GM19395 (cell line): ENCODE results near the gene KCTD21.

Experiments
- ATAC-seq: cut with Tn5 transposase; IDR thresholded peaks from one replicate; pipeline ENCODE4 v1.9.1; 2021; ENCODE audit warnings: mild to moderate bottlenecking, moderate library complexity; ENCODE audit not compliant: unreplicated experiment

KCTD21 gene

GRCh38 chr11:78219493-78220217 is 31.2 kb upstream of the KCTD21 start:
- no peak for ATAC-seq

DNA sequence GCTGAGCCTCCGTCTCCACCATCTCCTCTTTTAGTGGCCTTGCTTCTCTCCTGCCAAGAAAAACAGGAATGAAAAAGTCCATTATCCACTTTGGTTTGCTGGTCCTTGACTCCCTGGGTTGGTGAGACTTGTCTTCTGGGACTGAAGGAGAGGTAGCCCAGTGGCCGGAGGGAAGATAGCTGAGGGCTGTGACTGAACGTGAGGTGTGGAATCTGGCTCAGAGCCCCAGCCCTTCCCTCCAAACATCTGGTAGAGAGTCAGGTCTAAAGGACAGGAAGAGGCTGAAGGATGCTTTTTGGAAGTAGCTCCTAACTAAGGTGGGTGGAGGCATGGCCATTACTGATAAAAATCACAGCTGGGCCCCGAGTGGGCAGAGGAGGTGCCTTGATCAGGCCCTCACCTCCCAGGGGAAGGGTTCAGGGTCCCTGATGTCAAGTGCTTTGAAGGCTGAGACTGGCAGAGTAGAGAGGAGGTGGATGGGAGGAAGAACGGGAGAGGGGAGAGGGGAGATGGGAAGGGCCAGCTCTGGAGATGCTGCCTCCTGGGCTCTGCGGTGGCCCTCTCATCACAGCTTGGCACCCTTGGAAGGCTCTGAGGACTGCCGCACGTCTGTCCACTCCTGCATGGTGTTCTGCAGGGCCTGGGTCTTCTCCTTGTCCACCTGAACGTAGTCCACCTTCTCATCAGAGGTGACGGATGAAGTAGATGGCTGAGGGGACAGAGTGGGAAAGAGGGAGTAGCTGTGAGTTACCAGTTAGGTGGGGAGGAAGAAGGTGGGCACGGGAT is 30.5 kb upstream of the KCTD21 start:
- ATAC-seq = no peak

- no peak for ATAC-seq
These were observed 29.5 kb upstream of the KCTD21 start for GRCh38 chr11:78217650-78218541.

GRCh38 chr11:78216571-78217287 is 28.3 kb upstream of the KCTD21 start:
- ATAC-seq = no peak

DNA sequence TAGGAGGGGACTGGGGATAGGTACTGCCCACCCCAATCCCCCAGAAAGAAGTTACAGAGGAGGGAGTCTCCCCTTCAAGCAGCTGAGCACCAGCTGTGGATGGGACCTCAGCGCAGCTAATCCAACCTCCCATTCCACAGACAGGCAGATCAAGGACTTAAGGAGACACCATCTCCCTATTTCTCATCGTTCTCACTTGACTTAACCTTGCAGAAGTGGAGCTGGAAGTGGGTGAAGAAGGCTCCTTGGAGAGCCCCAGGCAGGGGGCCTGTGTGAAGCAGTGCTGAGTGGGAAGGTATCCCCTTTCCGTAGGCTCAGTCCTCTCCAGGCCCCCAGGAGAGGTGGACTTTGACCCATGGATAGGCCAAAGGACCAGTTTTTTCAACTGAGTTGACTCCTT is 27.6 kb upstream of the KCTD21 start:
- no peak for ATAC-seq

GRCh38 chr11:78214331-78215194 is 26.1 kb upstream of the KCTD21 start:
- no peak for ATAC-seq

- no peak for ATAC-seq
These were observed 25.3 kb upstream of the KCTD21 start for GRCh38 chr11:78213526-78214330.

DNA sequence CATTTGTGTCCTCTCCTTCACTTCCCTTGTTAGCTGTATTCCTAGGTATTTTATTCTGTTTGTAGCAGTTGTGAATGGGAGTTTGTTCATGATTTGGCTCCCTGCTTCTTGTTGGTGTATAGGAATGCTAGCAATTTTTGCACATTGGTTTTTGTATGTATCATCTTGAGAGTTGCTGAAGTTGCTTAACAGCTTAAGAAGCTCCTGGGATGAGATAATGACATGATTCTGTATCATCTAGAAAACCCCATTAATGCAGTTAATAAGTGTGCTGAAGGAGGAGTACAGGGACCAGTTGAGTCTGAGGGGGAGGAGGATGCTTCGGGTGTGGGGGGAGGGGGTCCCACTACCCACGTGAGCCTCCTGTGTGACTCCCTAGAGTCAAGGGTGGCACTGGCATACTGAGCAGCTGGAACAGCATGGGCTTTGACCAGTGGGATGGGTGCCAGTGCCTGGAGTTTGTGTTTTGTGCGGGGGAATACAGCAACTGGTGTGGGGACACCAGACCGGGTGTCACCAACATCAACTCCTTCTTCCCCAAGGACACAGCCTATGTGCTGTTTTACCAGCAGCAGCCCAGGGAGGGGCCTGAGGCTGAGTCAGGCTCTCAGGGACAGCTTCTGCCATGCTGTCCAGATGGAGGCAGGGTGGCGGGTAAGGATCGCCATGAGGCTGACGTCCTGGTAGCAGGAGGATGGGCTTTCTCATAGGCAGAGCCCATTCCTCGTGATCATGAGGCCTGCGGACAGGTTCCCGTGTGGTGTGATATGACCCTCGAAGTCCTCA is 24.4 kb upstream of the KCTD21 start:
- no peak for ATAC-seq

DNA sequence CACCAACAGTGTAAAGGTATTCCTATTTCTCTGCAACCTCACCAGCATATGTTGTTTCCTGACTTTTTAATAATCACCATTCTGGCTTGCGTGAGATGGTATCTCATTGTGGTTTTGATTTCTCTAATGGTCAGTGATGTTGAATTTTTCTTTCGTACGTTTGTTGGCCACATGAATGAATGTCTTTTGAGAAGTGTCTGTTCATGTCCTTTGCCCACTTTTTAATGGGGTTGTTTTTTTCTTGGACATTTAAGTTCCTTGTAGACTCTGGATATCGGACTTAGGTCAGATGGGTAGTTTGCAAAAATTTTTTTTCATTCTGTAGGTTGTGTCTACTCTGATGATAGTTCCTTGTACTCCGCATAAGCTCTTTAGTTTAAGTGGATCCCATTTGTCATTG is 23.1 kb upstream of the KCTD21 start:
- no peak for ATAC-seq

GRCh38 chr11:78210000-78210608 is 21.7 kb upstream of the KCTD21 start:
- no peak for ATAC-seq

- no peak for ATAC-seq
These were observed 21.1 kb upstream of the KCTD21 start for GRCh38 chr11:78209478-78209877.

GRCh38 chr11:78208257-78209165 is 20.1 kb upstream of the KCTD21 start:
- ATAC-seq = no peak

GRCh38 chr11:78207532-78208256 is 19.3 kb upstream of the KCTD21 start:
- no peak for ATAC-seq

GRCh38 chr11:78205691-78206090 is 17.3 kb upstream of the KCTD21 start:
- no peak for ATAC-seq

GRCh38 chr11:78205256-78205655 is 16.8 kb upstream of the KCTD21 start:
- ATAC-seq = no peak

DNA sequence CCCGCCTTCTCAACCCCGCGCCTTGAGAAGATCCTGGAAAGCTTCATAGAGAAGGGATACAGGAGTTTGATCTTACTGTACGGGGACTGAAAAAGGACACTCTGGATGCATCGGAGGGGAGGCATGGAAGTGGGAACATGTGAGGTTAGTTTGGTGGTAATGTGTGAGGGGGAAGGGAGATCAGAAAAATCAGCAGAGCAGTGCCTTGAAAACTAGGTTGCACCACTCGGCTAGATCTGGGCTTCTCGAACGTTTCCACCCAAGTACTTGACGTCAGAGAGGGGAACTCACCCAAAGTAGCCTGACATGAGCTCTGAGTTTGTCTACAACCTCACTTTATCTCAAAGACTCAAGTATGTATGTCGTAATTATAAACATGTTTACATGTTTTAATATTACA is 14.8 kb upstream of the KCTD21 start:
- ATAC-seq = no peak
